NCI-H2227 (cell line): ENCODE results near the gene OPN1MW.
"Not testable (repeated sequence)": the region's sequence is repeated elsewhere in the genome, so short reads cannot be mapped to it uniquely, and the experiment has no call there.

Source experiments
- DNase-seq: peaks from one replicate; lab custom pipeline; 2025; ENCODE audit not compliant: unreplicated experiment; lab: John Stamatoyannopoulos, UW

Gene OPN1MW

DNA sequence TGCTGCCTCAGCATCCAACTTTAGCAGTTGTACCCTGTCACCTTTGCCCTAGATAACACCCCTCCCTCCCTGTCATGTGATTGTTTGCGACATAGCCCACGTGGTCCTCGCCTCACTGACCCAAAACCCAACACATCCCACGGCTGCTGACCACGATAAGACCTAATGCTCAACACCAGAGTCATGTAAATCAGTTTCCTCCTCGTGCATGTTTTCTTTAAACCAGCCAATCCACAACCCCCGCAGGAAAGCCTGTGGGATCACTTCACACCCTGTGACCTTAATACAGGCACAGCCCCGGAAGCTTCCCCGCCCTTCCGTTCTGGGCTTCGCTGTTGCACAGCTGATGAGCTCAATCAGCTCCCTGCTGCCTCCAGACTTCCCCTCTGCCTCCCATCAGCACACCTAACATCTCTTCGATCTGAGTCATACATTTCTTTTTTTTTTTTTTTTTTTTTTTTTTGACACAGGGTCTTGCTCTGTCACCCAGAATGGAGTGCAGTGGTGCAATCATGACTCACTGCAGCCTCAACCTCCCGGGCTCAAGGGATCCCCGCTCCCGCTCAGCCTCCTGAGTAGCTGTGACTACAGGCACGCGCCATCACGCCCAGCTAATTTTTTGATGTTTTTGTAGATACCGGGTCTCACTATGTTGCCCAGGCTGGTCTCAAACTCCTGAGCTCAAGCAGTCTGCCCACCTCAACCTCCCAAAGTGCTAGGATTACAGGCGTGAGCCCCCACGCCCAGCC lies 27.4 kb downstream of the OPN1MW start:
- not testable (repeated sequence) for DNase-seq

DNA sequence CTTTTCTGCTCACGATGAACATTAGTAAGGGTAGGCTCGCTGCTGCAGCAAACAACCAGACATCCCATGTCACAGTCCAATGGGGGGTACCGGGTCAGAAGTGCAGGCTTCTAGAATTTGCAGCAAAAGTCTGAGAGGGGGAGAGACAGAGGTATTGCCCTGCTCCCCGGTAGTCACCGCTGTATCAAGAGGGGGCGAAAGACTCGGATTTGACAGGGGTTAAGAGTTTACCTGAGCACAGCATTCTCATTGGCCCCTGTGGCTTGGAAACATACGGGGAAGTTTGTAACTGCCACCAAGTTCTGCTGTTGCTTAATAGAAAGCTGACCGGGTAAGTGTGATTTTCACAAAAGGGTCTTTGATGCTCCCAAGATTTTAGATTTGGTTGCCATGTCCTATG lies 28.7 kb downstream of the OPN1MW start:
- not testable (repeated sequence) for DNase-seq

DNA sequence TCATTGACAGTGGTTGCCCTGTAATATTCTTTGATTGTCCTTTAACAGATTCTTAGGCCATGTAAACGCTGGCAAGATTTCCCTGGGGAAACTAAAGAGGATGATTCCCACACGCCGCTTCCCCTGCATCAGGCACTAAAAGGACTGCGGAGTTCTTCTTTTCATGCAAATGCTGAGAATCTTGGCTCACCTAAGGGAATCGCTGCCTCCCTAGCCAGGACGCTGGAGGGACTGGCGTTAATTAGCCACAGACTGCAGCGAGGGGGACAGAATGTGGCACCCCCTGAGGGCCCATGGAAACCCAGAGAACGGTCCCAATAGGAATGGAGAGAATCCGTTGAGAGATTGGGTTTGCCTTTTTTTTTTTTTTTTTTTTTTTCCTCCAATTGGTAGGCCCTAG lies 29.1 kb downstream of the OPN1MW start:
- not testable (repeated sequence) for DNase-seq

DNA sequence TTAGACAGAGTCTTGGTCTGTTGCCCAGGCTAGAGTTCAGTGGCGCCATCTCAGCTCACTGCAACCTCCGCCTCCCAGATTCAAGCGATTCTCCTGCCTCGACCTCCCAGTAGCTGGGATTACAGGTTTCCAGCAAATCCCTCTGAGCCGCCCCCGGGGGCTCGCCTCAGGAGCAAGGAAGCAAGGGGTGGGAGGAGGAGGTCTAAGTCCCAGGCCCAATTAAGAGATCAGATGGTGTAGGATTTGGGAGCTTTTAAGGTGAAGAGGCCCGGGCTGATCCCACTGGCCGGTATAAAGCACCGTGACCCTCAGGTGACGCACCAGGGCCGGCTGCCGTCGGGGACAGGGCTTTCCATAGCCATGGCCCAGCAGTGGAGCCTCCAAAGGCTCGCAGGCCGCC lies 37.1 kb downstream of the OPN1MW start, which contains the start of gene OPN1MW2:
Gene OPN1MW2 (plus strand): TSS at position 301 of the 400 bp plus-strand sequence. CDS start 60 bp downstream, at position 361.
- DNase-seq: not testable (repeated sequence)

DNA sequence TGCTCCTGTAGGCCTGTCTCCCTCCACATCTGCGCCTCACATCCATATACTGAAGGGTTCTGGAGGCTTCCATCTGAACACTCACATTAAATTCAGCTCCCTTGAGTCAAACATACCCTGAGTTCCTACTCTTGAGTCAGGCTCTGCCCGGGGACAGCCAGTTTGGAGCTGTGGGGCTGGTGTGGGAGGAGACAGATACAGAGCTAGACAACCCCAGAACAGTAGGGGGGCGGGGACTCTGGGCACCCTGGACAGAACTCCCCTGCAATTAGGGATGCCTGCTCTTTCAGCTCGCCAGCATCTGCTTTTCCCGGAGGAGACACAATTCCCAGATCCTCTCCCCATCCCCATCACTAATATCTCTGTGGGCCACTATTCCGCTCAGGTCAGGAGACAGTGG lies 42.9 kb downstream of the OPN1MW start:
- not testable (repeated sequence) for DNase-seq

DNA sequence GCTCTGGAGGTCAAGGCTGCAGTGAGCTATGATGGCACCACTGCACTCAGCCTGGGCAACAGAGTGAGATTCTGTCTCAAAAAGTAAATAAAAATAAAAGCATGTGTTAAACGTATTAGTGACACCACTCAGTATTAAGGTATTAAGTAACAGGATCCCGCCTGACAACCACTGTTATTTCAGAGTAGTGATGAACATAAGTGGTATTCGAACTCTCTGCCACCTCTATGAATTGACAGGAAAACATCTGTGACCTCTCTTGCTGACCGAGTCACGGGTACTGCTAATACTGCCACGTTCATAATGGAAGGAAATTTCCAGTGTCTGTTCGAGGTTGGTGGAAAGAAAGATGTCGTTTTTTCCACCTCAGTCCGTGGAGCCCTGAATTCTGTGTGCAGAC lies 44.3 kb downstream of the OPN1MW start:
- not testable (repeated sequence) for DNase-seq

DNA sequence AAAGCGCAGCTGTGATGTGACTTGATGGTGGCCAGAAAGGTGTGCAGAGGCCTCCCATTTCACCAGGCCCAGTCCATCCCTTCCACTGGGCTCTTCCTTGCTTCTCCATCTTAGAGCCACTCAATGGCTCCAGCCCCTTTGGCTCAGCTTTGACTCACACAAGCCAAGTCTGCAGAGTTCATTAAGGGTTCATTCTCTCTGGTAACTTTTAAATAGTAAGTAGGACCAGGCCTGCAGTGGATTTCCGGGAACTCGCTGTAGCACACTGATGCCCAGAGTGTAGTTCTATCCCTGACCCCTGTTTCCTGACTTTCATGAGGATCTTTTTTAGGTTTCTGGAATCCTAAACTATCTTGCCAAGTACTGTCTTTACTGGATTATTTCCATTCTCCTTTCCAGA lies 49.0 kb downstream of the OPN1MW start:
- DNase-seq: not testable (repeated sequence)

DNA sequence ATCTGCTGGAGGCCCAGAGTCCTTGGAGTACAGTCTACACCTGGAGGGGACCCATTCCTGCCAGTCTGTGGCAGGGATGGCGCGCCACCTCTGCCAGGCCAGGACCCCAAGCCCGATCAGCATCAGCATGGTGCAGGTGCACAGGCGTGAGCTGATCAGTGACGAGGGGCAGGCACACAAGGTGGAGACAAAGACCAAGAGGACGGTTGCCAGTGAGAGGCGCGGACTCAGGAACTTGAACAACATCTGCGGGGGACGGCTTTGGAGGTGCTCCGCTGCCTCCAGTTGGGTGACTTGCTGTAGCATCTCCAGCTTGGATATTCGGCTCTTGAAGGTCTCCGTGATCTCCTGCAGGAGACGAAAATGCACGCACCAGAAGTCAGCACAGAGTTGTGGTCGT lies 51.2 kb downstream of the OPN1MW start:
- not testable (repeated sequence) for DNase-seq

DNA sequence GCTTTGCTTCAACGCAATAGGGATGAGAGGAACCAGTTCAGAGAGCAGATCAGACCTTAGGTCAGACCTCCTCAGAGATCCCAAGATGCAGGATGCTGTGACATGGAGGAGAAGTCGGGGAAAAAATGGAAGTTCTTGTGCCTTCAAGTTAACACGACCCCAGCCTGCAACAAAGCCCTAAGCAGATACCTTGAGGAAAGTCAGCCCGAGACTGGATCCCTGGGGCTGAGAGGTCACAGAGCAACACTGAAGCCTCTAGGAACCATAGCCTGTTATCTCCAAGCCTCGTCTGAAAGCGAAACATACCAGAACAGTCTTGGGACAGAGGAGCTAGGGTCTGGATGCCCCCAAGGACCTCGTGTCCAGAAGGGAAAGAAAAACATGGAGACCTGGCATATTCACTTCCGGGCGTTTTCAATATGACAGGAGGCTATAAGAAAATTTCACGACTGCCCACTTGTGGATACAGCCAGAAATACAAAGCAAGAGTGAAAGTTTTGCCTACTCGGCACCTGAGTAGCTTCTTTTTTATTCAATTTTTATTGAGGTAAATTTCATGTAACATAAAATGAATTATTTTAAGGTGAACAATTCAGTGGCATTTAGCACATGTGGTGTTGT lies 56.7 kb downstream of the OPN1MW start:
- not testable (repeated sequence) for DNase-seq

DNA sequence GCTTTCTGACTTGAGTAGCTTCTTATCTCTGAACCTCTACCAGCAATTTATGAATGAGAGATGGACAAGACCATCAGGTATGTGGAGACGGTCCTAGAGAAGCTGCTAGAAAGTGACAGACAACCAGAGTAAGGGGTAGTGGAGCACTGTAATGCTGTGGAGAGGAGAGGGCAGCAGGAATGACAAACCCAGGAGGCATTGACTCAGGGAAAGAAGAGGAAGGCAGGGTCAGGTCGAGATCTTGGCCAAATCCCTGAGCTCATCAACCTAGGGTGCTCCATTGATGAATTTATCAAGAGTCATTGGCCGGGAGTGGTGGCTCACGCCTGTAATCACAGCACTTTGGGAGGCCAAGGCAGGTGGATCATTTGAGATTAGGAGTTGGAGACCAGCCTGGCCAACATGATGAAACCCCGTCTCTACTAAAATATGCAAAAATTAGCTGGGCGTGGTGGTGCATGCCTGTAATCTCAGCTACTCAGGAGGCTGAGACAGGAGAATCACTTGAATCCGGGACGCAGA lies 57.6 kb downstream of the OPN1MW start:
- DNase-seq: not testable (repeated sequence)
